ENCODE measurements around the gene TSSK2.

DNA sequence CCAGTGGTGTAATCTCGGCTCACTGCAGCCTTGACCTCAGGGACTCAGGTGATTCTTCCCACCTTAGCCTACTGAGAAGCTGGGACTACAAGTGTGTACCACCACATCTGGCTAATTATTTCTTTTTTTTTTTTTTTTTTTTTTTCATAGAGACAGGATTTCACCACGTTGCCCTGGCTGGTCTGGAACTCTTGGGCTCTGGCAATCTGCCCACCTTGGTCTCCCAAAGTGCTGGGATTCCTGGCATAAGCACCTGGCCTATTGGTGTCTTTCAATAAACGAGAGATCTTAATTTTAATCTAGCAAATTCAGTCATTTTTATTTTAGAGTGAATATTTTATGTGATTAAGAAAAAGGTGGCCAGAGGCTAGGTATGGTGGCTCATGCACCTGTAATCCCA is 49.0 kb upstream of the TSSK2 start:
- no peak for TF ChIP-seq CTCF (IDR thresholded peaks at IDR 0.05 in 4 of 5, conservative IDR thresholded peaks at IDR 0.05 in 1 of 5)
- no peak for TF ChIP-seq POLR2A (IDR thresholded peaks at IDR 0.05)

Data from gastrocnemius medialis (tissue), 4 donors.